ENCODE data around the gene PGAP3. TPM values are rescaled to one million over a fixed set of nuclear protein-coding genes. Genes with fewer than 3 reads are reported as not detected.

PGAP3 gene
- total RNA-seq, 4 donors from 2014 or later, result 19.9 to 82.6 (median 46.2) TPM

GRCh38 chr17:39667262-39667944 lies 20.5 kb downstream of the PGAP3 start:
- Histone ChIP-seq H3K9me3 (no peaks in the 10 kb centered on the region), H3K4me1 (peaks cover 31 to 59% (median 48%) of the 10 kb centered on the region in 4 donors), H3K36me3 (no peaks in the 10 kb centered on the region), H3K27me3 (peaks cover 58% of the 10 kb centered on the region), H3K4me3 (peak overlapping the region in 2 of 4 donors; percentile 37 to 55), H3K27ac (peak overlapping the region in 1 of 4 donors; percentile 1)
- peak; percentile 49 for DNase-seq
- intact Hi-C loops (cut with DNase I; ENCODE audit: low total_unique reads), result no loop called here
- in situ Hi-C loops (cut with MboI; ENCODE audit: low pct_ligation_motif_present in 1 of 4, low pct_unique_long_range_greater_than_20kb in 1 of 4, low sequenced_read_pairs in 3 of 4), result no loop called here
- TF ChIP-seq EP300 (IDR thresholded peaks at IDR 0.05; ENCODE audit: low read depth) (no peak), CTCF (IDR thresholded peaks at IDR 0.05) (no peak), POLR2A (IDR thresholded peaks at IDR 0.05) (no peak), POLR2AphosphoS5 (IDR thresholded peaks at IDR 0.05) (no peak)
- 16% methylated on average over 29 of the region's 49 CpGs; no CpG with 5 or more reads in 1 of the 2 donors for WGBS, 2 donors (ENCODE audit: low coverage in 1 of 2)

- in situ Hi-C loops (cut with MboI; ENCODE audit: low pct_ligation_motif_present in 1 of 4, low pct_unique_long_range_greater_than_20kb in 1 of 4, low sequenced_read_pairs in 3 of 4), result no loop called here
- peaks cover 36 to 60% (median 50%) of the 10 kb centered on the region in 4 donors for H3K4me1 ChIP-seq
- H3K4me3 ChIP-seq, result no peak overlapping the region
These were observed 21.1 kb downstream of the PGAP3 start for GRCh38 chr17:39666601-39667261.

GRCh38 chr17:39666231-39666600 lies 21.6 kb downstream of the PGAP3 start:
- Histone ChIP-seq H3K36me3 (no peaks in the 10 kb centered on the region), H3K27ac (peak overlapping the region in 1 of 4 donors; percentile 5), H3K27me3 (peaks cover 55% of the 10 kb centered on the region), H3K4me3 (no peak overlapping the region), H3K4me1 (peaks cover 37 to 58% (median 48%) of the 10 kb centered on the region in 4 donors), H3K9me3 (no peaks in the 10 kb centered on the region)
- intact Hi-C loops (cut with DNase I; ENCODE audit: low total_unique reads) (no loop called here), in situ Hi-C loops (cut with MboI; ENCODE audit: low pct_ligation_motif_present in 1 of 4, low pct_unique_long_range_greater_than_20kb in 1 of 4, low sequenced_read_pairs in 3 of 4) (no loop called here)
- WGBS, 2 donors (ENCODE audit: low coverage in 1 of 2), result 39% methylated on average over 2 of the region's 2 CpGs; no CpG with 5 or more reads in 1 of the 2 donors
- DNase-seq, result no peak
- TF ChIP-seq POLR2A (IDR thresholded peaks at IDR 0.05) (no peak), POLR2AphosphoS5 (IDR thresholded peaks at IDR 0.05) (no peak), EP300 (IDR thresholded peaks at IDR 0.05; ENCODE audit: low read depth) (no peak), CTCF (IDR thresholded peaks at IDR 0.05) (no peak)

More at GRCh38 chr17:39666601-39667261, 21.1 kb downstream of the PGAP3 start:
- no peaks in the 10 kb centered on the region for H3K36me3 ChIP-seq
- H3K27ac ChIP-seq, result peak overlapping the region in 1 of 4 donors; percentile 5
- 69% methylated on average over 11 of the region's 11 CpGs; no CpG with 5 or more reads in 1 of the 2 donors for WGBS, 2 donors (ENCODE audit: low coverage in 1 of 2)
- H3K27me3 ChIP-seq, result peaks cover 58% of the 10 kb centered on the region
- DNase-seq, result no peak
- no peaks in the 10 kb centered on the region for H3K9me3 ChIP-seq
- TF ChIP-seq EP300 (IDR thresholded peaks at IDR 0.05; ENCODE audit: low read depth) (no peak), CTCF (IDR thresholded peaks at IDR 0.05) (no peak), POLR2AphosphoS5 (IDR thresholded peaks at IDR 0.05) (no peak), POLR2A (IDR thresholded peaks at IDR 0.05) (no peak)
- intact Hi-C loops (cut with DNase I; ENCODE audit: low total_unique reads), result no loop called here

- Histone ChIP-seq H3K9me3 (no peaks in the 10 kb centered on the region), H3K27me3 (peaks cover 51% of the 10 kb centered on the region), H3K27ac (peak overlapping the region in 1 of 4 donors; percentile 60), H3K4me1 (peaks cover 37 to 58% (median 48%) of the 10 kb centered on the region in 4 donors), H3K36me3 (peaks cover 0 to 3% (median 0%) of the 10 kb centered on the region in 4 donors), H3K4me3 (no peak overlapping the region)
- DNase-seq, result no peak
- in situ Hi-C loops (cut with MboI; ENCODE audit: low pct_ligation_motif_present in 1 of 4, low pct_unique_long_range_greater_than_20kb in 1 of 4, low sequenced_read_pairs in 3 of 4) (no loop called here), intact Hi-C loops (cut with DNase I; ENCODE audit: low total_unique reads) (no loop called here)
- peak in 1 of 5 experiments; percentile 5 for TF ChIP-seq CTCF (IDR thresholded peaks at IDR 0.05)
- TF ChIP-seq POLR2AphosphoS5 (IDR thresholded peaks at IDR 0.05), result no peak
- WGBS, 2 donors (ENCODE audit: low coverage in 1 of 2), result 74% methylated on average over 7 of the region's 17 CpGs; no CpG with 5 or more reads in 1 of the 2 donors
These were observed 22.1 kb downstream of the PGAP3 start for GRCh38 chr17:39665642-39666224.

Data from transverse colon (tissue), 4 donors.